ENCODE data around the gene VTI1A.

VTI1A gene

GRCh38 chr10:112639298-112639697 lies 192.3 kb downstream of the VTI1A start:
- no peak for DNase-seq (ENCODE audit: low read depth)

DNA sequence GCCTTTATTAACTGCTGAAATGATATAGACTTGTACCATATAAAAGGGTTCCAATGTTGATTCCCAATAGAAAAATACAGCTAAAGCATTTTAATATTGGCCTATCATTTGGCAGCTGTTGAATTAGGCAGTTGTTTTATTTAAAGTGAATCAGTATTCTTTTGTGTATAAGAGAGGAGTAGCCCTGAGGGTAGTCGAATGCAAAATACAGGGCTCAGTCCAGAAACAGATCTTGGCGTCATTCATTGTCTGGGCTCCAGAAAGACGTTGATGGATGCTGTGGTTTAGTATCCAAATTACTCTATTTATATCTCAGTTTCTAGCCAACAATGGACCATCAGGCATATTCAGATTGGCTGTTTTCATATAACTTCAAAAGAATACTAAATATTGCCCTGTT lies 193.6 kb downstream of the VTI1A start:
- no peak for DNase-seq (ENCODE audit: low read depth)

DNA sequence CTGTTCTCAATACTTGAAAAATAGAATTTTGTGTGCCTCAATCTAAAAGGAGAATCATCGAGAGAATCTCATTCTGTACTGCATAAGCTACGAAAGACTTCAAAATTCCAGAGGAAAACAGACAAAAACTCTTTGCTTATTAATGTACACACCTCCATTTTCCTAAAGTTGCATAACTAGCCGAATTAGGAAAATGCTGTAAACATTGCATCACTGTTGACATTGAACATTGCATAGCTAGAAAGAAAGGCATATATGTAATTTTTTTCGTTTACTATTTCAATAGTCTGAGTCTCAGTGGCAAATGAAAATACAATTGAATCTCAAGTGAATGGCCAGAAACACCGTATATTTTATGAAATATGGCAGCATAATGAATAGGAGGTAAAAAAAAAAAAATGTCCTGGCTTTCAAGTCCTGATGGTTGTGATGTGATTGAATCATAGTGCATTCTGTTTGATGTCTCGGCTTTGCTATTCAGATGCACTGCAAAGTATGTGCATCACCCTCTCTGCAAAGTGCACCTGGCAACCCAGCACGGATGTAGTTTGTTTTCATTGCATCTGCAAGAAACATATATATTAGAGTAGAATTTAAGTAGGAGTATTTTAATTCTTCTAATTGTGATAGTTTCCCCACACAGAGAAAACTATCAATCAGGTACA lies 196.7 kb downstream of the VTI1A start:
- no peak for DNase-seq (ENCODE audit: low read depth)

GRCh38 chr10:112644265-112644645 lies 197.2 kb downstream of the VTI1A start:
- DNase-seq (ENCODE audit: low read depth), result no peak

- DNase-seq (ENCODE audit: low read depth), result no peak
These were observed 202.2 kb downstream of the VTI1A start for GRCh38 chr10:112649006-112649821.

DNA sequence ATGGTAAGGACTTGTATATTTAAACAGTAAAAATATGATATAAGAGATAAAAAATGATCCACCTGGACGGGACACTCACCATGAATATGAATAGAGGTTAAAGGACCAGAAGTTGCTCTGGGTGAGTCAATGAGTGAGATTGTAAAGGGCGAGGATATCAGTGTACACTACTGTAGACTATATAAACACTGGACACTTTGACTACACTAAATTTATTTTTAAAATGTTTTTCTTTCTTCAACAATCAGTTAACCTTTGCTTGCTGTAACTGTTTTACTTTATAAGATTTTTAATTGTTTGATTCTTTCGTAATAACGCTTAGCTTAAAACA lies 202.8 kb downstream of the VTI1A start:
- no peak for DNase-seq (ENCODE audit: low read depth)

DNA sequence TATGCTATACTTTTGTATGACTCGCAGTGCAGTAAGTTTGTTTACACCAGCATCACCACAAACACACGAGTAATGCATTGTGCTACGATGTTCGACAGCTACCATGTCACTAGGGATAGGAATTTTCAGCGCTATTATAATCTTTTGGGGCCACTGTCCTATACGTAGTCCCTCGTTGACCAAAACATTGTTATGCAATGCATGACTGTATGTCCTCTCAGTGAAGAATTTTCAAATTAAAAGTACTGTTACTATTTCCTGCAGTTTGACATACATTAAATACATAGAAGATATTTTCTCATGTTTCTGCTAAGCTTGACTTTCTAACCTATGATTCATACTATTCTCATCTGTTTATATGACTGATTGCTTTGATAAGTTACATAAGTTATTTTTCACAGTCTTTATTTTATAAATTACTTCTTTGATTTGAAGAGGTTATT lies 203.6 kb downstream of the VTI1A start:
- no peak for DNase-seq (ENCODE audit: low read depth)

DNA sequence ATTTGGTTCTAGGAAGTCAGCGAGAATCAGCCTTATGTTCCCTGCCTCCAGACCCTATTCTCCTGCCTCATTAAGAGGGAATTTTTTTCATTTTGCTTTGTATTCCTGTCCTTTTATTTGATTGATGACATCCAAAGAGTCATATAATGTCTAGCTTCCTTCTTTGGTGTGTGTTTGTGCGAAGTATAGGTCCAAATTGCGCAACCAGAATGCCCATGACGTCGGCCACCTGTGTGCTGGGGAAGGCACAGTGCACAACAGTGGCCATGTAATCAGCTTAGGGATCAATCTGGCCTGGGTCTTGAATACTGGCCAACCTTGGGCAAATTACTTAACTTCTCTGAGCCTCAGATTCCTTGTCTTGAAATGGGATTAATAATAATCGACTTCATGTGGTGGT lies 206.2 kb downstream of the VTI1A start:
- DNase-seq (ENCODE audit: low read depth), result no peak

DNA sequence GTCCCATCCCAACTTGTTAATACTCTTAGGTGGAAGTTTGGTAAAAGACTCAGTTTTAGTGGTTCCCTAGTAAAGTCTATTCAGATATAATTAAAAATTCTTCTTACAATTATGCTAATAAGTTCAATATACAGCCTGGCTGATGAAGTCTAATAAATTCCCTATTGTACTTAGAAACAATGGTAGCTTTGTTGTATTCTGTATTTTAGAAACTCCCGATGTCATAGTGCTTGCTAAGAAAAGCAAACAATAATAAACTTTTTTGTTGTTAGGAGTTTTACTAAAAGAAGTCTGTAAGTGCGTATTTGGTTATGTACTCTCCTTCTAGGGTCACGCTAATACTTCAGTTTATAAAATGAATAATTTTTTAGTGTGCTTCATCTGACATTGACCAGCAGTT lies 206.8 kb downstream of the VTI1A start:
- no peak for DNase-seq (ENCODE audit: low read depth)

GRCh38 chr10:112654794-112655193 lies 207.8 kb downstream of the VTI1A start:
- DNase-seq (ENCODE audit: low read depth), result no peak

DNA sequence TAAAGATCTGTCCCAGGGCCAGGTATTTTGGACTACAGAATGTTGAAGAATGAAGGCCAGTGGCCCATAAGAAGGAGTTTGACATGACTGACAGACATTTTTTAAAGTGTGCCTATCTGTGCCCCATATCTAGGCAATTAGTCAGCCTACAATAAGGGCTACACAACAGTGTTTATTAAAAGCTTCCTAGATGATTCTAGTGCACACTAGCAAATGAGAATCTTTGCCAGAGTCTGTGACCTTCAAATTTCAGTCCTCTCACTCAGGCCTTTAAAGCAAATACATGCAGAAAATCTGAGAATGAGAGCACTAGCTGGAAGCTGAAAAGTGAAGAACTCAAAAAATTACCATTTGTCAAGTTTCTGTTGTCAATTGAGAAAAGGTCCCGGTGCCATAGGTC lies 208.7 kb downstream of the VTI1A start:
- DNase-seq (ENCODE audit: low read depth), result no peak

DNA sequence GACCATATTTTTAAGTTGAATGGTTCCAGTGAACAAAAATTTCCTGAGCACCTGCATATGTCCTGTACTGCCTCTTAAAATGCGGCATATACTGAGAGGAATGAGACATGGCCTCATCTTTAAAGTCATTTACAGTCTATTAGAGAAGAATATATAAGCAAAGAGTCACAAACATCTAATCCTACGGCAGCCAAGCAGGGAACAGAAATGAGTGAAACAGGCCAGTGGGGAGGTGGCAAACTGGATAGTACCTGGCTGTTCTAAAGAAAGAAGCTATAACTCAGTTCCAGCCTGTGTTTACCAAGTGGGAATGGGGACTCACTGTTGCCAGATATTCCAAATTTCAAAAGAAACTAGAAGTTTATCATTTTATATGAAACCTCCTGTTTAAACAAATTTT lies 211.4 kb downstream of the VTI1A start:
- DNase-seq (ENCODE audit: low read depth), result no peak

- no peak for DNase-seq (ENCODE audit: low read depth)
These were observed 212.1 kb downstream of the VTI1A start for GRCh38 chr10:112658900-112659638.

- no peak for DNase-seq (ENCODE audit: low read depth)
These were observed 216.5 kb downstream of the VTI1A start for GRCh38 chr10:112663234-112664125.

DNA sequence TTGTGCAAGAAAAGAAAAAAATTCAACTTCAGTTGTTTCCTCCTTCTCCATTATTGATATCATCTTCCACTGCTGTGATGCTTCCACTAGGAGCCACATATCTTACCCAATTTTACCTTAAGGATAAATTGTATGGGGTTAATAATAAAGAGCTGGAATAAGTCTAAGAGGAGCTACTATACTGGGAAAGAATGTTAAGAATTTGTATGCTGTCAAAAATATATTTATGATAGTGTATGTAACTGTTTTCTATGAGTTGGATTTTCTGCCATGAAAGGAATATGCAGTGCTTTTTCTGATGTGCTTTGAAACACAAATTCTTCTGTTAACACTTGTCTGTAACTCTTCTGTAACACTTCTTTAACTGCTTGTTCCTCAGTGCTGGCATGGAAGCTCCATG lies 219.1 kb downstream of the VTI1A start:
- DNase-seq (ENCODE audit: low read depth), result no peak

DNA sequence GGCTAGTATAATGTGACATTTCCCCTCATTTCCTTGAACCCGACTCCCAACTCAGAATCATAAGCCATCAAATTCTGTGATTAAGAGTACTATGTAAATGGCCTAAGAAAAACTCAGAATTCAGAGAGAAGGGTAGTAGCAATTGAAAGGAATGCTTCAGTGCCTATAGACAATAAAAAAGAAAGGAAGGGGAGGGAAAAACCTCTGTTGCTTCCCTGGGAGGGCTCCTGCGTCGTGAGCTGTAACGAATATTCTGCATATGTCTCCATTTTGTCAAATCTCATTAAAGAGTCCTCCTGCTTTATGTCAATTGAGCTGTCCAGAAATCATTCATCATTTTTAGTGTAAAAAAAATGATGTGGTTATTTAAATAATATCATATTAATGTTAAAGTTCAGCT lies 223.0 kb downstream of the VTI1A start:
- no peak for DNase-seq (ENCODE audit: low read depth)

DNA sequence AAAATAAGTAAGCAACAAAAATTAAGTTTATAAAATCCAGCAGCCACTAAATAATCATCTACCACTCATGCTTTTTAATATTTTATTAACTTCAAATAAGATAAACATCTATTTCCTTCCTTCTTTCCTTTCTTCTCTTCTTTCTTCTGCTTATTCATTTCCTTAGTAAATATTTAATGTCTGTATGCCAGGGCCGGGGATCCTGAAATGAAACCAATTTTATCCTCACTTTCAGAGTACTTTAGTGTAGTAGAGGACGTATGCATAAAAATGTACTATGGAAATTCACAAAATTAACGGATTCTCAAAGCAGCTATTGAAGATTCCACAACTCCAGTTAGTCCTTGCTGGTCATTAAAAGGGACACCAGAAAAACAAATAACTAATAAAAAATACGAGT lies 224.7 kb downstream of the VTI1A start:
- DNase-seq (ENCODE audit: low read depth), result no peak

GRCh38 chr10:112672706-112673105 lies 225.7 kb downstream of the VTI1A start:
- DNase-seq (ENCODE audit: low read depth), result no peak

DNA sequence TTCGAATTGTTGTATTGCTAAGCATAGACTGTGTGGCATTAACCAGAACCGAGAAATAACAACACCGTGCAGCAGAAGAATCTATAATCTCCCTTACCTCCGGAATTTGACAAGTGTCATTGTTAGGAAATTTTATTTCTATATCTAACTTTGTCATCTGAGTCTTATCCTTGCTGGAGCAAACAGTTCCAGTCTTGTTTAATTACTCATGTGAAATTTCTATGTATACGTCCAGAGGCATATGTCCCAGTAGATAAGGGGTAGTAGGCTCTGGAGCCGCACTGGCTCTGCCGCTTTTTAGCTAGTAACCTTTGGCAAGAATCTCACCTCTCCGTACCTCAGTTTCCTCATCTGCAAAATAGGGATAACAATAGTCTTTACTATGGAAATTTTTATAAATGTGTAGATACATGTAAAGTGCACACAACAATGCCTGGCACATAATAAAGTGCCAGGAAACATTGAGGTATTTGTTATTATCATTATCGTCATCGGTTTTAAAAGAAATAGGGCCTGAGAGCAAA lies 228.6 kb downstream of the VTI1A start:
- no peak for DNase-seq (ENCODE audit: low read depth)

- no peak for DNase-seq (ENCODE audit: low read depth)
These were observed 230.7 kb downstream of the VTI1A start for GRCh38 chr10:112677689-112678088.

DNA sequence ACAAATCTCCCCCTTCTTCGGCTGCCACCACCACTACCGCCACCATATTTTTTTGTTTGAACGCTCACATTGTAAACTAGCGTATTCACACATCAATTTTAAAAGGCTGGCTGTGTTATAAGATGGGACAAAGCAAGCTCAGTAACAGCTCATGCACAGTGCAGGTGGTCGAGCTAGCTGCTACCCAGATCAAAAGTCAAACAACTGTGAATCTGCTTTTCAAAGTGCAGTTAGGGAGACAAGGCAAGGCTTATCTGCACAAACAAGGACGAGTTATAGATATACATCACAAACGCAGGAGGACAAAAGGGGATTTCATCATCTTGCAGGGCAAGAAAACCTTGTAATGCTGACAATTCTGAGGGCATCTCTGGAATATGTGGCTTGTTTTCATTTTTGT lies 231.6 kb downstream of the VTI1A start:
- DNase-seq (ENCODE audit: low read depth), result no peak

DNA sequence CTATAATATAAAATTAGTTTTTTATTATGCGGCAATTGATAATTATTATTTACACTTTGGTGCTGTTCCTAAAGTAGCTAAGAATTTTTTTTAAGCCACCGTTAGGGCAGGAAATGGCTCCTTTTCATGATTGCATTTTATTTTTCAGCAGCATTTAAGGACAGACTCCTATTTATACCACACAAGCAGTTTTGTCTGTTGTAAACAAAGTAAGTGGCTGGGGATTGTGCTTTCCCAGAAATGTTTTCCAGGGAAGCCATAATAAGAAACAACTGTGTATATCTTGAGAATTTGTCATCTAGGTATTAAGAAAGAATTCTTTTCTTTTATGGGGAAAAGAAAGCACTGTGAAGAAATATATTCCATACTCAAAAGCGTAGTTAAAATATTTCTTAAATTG lies 232.0 kb downstream of the VTI1A start:
- no peak for DNase-seq (ENCODE audit: low read depth)
